HUES64 (cell line): ENCODE results near the gene HTRA3. TPM values are rescaled to one million over a fixed set of nuclear protein-coding genes. Genes with fewer than 3 reads are reported as not detected.

ENCODE experiments used
- H3K27ac ChIP-seq: 2 replicates; pipeline ENCODE4 v1.7.0; 2013; ENCODE audit warnings: low read depth, low read length, inconsistent platforms
- H3K27me3 ChIP-seq: 2 replicates; pipeline ENCODE4 v1.6.1; 2013; ENCODE audit warnings: mild to moderate bottlenecking, low read length; ENCODE audit not compliant: insufficient read depth
- H3K36me3 ChIP-seq: 2 replicates; pipeline ENCODE4 v1.6.1; 2013; ENCODE audit warnings: mild to moderate bottlenecking, low read length; ENCODE audit not compliant: insufficient read depth
- H3K4me1 ChIP-seq: 2 replicates; pipeline ENCODE4 v1.6.1; 2013; ENCODE audit warnings: mild to moderate bottlenecking, low read length, moderate library complexity; ENCODE audit not compliant: insufficient read depth
- H3K4me3 ChIP-seq: 2 replicates; pipeline ENCODE4 v1.5.1; 2013; ENCODE audit warnings: mild to moderate bottlenecking, low read length, moderate library complexity
- H3K9ac ChIP-seq: 2 replicates; pipeline ENCODE4 v1.6.1; 2013; ENCODE audit warnings: mild to moderate bottlenecking, low read depth, low read length
- H3K9me3 ChIP-seq: 2 replicates; pipeline ENCODE4 v1.6.1; 2013; ENCODE audit warnings: low read depth, low read length; ENCODE audit not compliant: insufficient read depth
- WGBS: fragments of 150-250, 120-280 bp; methylation state at CpG from one replicate; pipeline ENCODE4 v1.1.7; 2013; ENCODE audit warnings: missing lambda C conversion rate; 5-methylcytosine and 5-hydroxymethylcytosine counted together
- polyA plus RNA-seq, 2 experiments: library from polyadenylated mRNA; stranded (reverse); fragments of 50-300 nt; gene quantifications; one replicate each; pipeline ENCODE4 v1.2.3, GENCODE V29; 2013

The HTRA3 gene
- 3.4 TPM for polyA plus RNA-seq (2013, experiment 1 of 2)
- polyA plus RNA-seq (2013, experiment 2 of 2): 3.4 TPM

DNA sequence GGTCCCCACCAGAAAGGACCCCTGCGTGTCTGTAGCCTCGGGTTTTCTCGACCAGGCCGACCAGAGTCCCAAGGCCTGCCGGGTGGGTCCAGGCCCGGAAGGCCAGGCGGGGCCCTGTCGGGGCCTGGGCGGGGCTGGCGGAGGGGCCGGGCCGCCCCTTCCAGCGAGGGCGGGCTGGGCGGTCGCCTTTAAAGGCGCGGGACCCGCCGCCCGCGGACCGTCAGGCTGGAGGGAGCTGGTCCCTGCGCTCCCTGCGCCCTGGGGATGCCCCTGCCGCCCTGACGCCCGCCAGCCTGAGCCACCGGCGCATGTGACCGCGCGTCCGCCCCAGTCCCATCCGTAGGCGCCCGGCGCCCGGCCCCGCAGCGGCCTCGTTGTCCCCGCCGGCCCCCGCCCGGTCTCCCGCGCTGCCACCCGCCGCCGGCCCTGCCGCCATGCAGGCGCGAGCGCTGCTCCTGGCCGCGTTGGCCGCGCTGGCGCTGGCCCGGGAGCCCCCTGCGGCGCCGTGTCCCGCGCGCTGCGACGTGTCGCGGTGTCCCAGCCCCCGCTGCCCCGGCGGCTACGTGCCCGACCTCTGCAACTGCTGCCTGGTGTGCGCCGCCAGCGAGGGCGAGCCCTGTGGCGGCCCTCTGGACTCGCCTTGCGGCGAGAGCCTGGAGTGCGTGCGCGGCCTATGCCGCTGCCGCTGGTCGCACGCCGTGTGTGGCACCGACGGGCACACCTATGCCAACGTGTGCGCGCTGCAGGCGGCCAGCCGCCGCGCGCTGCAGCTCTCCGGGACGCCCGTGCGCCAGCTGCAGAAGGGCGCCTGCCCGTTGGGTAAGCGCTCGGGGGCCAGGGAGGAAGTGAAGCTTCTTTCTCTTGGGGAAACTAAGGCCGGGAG, at the start of gene HTRA3:
Gene HTRA3 (plus strand): TSS at position 220 of the 883 bp plus-strand sequence. CDS start 215 bp downstream, at position 435.
- peaks cover 43% of the 10 kb centered on the region for H3K27me3 ChIP-seq
- no peaks in the 10 kb centered on the region for H3K4me1 ChIP-seq
- peak within 1 kb of the TSS; percentile 59 for H3K4me3 ChIP-seq
- peak within 1 kb of the TSS; percentile 57 for H3K9ac ChIP-seq
- no peaks in the 10 kb centered on the region for H3K9me3 ChIP-seq
- no peak within 1 kb of the TSS for H3K27ac ChIP-seq
- no peaks in the 10 kb centered on the region for H3K36me3 ChIP-seq
- WGBS: 3% methylated on average over 111 of the region's 111 CpGs

- H3K36me3 ChIP-seq: no peaks in the 10 kb centered on the region
- H3K9me3 ChIP-seq: no peaks in the 10 kb centered on the region
- no peak overlapping the region for H3K27ac ChIP-seq
Observed at GRCh38 chr4:8220661-8221450, 48.7 kb upstream of the HTRA3 start.

DNA sequence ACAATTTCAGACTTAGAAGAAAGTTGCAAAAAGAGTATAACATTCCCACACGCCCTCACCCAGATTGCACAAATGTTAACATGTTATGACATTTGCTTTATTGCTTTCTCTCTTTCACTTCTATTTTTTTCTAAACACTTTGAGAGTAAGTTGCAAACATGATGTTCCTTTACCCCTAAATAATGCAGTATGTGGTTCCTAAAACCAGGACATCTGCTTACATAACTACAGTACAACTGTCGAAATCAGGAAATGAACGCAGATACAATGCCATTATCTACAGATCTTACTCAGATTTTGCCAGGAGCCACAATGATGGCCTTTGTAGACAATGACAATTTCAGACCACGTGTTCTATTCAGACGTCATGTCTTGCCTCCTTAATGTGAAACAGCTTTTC, 48.1 kb upstream of the HTRA3 start:
- no peak overlapping the region for H3K4me3 ChIP-seq
- H3K27ac ChIP-seq: no peak overlapping the region
- WGBS: 92% methylated on average over 5 of the region's 5 CpGs
- H3K27me3 ChIP-seq: no peaks in the 10 kb centered on the region
- peaks cover 16% of the 10 kb centered on the region; the same call in 1 of the 2 replicates for H3K4me1 ChIP-seq
- no peaks in the 10 kb centered on the region for H3K9me3 ChIP-seq
- H3K36me3 ChIP-seq: no peaks in the 10 kb centered on the region
- no peak overlapping the region for H3K9ac ChIP-seq

More at GRCh38 chr4:8220661-8221450, 48.7 kb upstream of the HTRA3 start:
- no peak overlapping the region for H3K4me3 ChIP-seq
- no peaks in the 10 kb centered on the region for H3K27me3 ChIP-seq
- 93% methylated on average over 7 of the region's 7 CpGs for WGBS
- H3K4me1 ChIP-seq: peaks cover 10% of the 10 kb centered on the region; the same call in 1 of the 2 replicates
- H3K9ac ChIP-seq: no peak overlapping the region

DNA sequence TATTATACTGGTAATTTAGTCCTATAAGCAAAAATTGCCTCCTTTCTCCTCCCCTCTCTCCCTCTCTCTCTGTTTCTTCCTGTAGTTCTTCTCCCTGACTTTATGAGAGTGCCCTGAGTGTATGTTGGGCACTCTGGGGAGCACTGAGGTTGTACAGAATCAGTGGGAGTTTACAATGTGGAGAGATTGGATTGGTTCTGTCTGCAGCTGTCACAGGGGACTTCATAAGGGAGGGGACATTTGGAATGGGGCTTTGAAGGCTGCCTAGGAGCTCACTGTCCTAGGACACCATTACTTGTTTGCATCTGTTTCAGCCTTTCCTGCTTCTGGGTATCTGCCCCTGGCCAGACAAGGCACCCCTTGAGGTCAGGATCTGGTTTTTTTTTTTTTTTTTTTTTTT, 47.6 kb upstream of the HTRA3 start:
- peaks cover 18% of the 10 kb centered on the region; the same call in 1 of the 2 replicates for H3K4me1 ChIP-seq
- no peaks in the 10 kb centered on the region for H3K27me3 ChIP-seq

DNA sequence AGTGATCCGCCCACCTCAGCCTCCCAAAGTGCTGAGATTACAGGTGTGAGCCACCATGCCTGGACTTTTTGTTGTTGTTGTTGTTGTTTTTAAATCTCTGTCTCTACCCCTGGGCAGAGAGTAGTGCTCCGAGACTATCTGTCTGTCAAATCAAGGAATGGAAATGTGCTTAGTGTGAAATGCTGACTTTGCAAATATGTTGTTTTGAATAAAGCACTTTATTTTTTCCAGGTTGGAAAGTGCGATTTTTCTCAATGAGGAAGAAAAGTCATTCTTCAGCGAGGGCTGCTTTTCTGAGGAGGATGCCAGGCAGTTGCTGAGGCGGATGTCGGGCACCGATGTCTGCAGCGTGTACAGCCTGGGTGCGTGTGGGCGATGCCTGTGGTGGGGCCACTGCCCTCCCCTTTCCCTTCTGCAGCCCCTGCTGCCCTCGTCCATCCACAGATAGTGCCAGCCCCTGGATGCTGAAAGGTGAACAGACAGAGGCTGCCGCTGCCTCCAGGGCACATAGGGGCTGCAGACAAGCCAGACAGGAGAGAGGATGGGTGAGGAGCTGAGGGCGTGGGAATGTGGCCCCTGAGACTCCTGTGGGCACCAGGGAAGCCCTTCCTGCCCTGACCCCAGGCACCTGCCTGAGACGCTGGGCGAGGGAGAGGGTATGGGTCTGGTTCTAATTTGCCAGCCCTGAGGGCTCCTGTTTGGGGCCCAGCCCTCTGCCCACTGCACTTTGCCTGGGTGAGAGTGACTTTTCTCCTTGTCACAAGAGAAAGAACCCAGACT, 46.8 kb upstream of the HTRA3 start:
- Histone ChIP-seq H3K27me3 (no peaks in the 10 kb centered on the region), H3K4me3 (no peak overlapping the region), H3K27ac (no peak overlapping the region), H3K4me1 (peaks cover 18% of the 10 kb centered on the region; the same call in 1 of the 2 replicates), H3K9me3 (no peaks in the 10 kb centered on the region), H3K36me3 (no peaks in the 10 kb centered on the region), H3K9ac (no peak overlapping the region)
- 93% methylated on average over 15 of the region's 15 CpGs for WGBS

More for the DNA sequence above, 47.6 kb upstream of the HTRA3 start:
- H3K9me3 ChIP-seq: no peaks in the 10 kb centered on the region
- no peak overlapping the region for H3K9ac ChIP-seq
- H3K4me3 ChIP-seq: no peak overlapping the region
- H3K36me3 ChIP-seq: no peaks in the 10 kb centered on the region
- no peak overlapping the region for H3K27ac ChIP-seq

DNA sequence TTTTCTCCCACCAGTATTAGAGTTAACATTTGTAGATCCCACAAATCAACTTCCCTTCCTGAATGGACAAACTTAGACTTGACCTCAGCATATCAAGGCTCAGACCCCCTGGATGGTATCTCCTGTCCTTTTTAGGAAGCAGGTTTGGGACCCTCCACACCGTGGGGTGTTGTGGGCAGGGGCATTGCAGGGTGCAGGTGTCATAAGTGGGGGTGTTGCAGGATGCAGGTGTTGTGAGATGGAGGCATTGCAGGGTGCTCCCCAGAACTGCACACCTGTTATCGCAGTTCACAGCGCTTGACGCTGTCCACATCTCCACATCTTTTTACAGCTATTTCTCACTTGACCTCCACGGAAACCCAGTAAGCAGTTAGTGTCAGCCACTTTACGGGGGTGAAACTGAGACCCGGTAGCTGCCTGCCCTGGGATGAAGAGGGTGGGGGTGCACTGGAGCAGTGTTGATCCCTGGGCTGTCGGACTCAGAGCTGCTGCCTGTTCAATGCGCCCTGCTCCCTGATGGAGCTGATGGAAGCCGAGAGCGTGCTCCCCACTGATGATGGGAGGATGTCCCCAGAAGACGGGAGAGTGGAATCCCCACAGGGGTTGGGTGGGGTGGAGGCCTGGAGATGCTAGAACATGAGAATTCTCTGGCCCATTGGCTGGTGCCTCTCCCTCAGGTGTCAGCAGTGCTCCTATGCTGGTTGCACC, 45.1 kb upstream of the HTRA3 start:
- 93% methylated on average over 12 of the region's 12 CpGs for WGBS
- Histone ChIP-seq H3K9ac (no peak overlapping the region), H3K27me3 (no peaks in the 10 kb centered on the region), H3K27ac (no peak overlapping the region), H3K9me3 (no peaks in the 10 kb centered on the region), H3K4me1 (peaks cover 18% of the 10 kb centered on the region; the same call in 1 of the 2 replicates), H3K36me3 (no peaks in the 10 kb centered on the region), H3K4me3 (no peak overlapping the region)

GRCh38 chr4:8224975-8225625, 44.5 kb upstream of the HTRA3 start:
- Histone ChIP-seq H3K27me3 (no peaks in the 10 kb centered on the region), H3K36me3 (no peaks in the 10 kb centered on the region), H3K27ac (peak overlapping the region; percentile 58; the same call in 1 of the 2 replicates), H3K4me1 (peaks cover 18% of the 10 kb centered on the region; the same call in 1 of the 2 replicates), H3K4me3 (no peak overlapping the region), H3K9me3 (no peaks in the 10 kb centered on the region), H3K9ac (peak overlapping the region; percentile 5; the same call in 1 of the 2 replicates)
- 85% methylated on average over 12 of the region's 12 CpGs for WGBS

DNA sequence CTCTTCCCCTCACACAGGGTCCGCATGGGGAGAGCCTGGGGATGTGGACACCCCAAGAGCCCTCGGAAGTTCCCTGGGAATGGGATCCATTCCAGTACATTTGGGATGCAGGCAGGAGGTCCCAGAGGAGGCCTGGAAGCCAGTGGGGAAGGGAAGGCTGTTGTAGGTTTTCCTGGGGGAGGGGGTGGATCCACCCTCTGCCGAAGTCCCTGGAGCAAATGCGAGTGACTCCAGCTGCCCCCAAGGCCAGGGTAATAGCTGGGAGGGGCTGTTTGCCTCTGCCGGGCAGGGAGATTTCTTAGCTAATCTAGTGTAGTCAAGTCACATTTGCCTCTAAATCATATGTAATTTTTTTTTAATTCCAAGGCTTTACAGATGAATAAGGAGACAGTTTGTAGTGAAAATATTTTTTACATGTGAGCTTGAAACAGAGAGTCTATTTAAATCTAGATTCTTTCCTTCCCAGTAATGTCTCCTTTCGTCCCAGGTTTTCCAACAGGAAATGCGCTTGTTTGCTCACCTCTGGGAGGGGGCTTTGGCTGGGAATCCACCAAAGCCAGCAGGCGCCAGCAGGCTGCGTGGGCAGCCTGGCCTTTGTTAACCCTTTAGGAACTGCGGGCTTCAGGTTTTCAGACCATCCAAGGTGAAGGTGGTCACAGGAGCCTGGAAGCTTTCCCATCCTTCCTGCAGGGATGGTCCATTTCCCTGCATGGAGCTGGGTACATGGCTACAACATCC, 43.7 kb upstream of the HTRA3 start:
- Histone ChIP-seq H3K4me1 (peaks cover 18% of the 10 kb centered on the region; the same call in 1 of the 2 replicates), H3K4me3 (no peak overlapping the region), H3K9me3 (no peaks in the 10 kb centered on the region), H3K27me3 (no peaks in the 10 kb centered on the region), H3K36me3 (no peaks in the 10 kb centered on the region), H3K9ac (peak overlapping the region; percentile 5; the same call in 1 of the 2 replicates), H3K27ac (peak overlapping the region; percentile 58)
- WGBS: 16% methylated on average over 9 of the region's 10 CpGs

- H3K4me1 ChIP-seq: peaks cover 18% of the 10 kb centered on the region; the same call in 1 of the 2 replicates
- H3K9ac ChIP-seq: no peak overlapping the region
- WGBS: 93% methylated on average over 31 of the region's 31 CpGs
- H3K36me3 ChIP-seq: no peaks in the 10 kb centered on the region
- no peak overlapping the region for H3K4me3 ChIP-seq
- H3K27ac ChIP-seq: no peak overlapping the region
- H3K9me3 ChIP-seq: no peaks in the 10 kb centered on the region
- no peaks in the 10 kb centered on the region for H3K27me3 ChIP-seq
Observed at GRCh38 chr4:8227201-8227770, 42.3 kb upstream of the HTRA3 start.
